GM19455 (cell line): ENCODE data around the gene NCKAP5.

ENCODE experiments used
- ATAC-seq: cut with Tn5 transposase; IDR thresholded peaks from one replicate; pipeline ENCODE4 v1.9.1; 2021; ENCODE audit not compliant: unreplicated experiment

The NCKAP5 gene

DNA sequence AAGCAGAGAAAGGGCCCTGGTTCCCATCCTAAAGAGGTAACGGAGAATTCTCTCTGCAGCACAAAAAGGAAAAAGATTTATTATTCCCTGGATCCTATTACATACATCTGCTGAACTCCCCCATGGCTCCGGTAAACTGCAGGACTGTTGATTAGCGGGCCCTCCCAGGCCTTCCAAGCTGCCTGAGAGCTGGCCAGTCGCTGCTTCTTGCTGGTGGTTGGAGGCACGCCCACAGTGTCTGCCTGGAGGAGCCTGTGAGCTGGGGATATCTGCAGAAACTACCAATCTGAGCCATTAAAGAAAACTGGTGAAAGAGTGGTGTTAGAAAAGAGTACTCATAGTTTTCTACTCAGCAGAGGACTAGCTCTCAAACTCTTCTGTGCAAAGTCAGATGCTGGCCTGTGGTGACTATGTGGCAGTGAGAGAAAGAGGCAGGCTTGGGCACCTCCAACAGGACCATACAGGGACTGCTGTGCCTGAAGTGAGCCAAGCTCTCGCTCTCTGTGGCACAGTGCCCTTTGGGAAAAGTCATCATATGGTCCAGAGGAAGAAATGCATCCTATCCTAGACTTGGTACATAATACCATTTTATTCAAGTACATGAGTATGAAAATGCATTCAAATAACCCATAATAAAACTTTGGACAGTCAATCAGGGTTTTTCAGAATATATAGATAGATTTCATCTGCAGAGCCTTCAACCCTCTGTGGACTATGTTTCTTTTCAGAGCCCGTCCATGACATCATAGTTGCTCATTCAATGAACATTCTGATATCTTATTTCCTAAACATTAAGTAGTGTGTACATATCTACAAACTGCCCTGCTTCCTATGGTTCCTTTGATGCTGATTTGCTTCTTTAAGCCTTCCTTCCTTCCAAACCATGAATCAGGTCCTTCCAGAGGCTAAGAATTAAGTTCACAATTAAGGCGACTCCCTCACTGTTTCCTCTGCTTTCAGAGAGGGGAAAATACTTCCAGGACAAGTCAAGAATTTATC lies 656.2 kb downstream of the NCKAP5 start:
- no peak for ATAC-seq

- no peak for ATAC-seq
Measured at GRCh38 chr2:132910432-132910831, 657.8 kb downstream of the NCKAP5 start.

DNA sequence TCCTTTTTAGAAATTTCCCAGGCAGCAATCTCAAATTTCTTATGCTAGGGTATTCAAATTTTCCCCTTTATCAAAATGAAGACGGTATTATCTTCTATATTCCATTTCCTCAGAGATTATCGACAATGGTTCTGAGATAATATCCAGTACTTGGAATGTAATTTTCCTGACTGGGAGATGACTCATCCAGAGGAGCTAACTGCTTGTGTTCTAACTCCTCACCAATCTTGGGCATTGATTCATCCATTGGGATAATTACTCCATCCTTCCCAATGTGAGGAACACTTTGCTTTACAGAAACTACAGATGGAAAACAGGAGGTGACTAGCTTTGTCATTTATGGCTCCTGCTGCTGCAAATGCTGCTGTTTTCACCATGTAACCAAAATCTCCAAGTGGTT lies 658.8 kb downstream of the NCKAP5 start:
- no peak for ATAC-seq

DNA sequence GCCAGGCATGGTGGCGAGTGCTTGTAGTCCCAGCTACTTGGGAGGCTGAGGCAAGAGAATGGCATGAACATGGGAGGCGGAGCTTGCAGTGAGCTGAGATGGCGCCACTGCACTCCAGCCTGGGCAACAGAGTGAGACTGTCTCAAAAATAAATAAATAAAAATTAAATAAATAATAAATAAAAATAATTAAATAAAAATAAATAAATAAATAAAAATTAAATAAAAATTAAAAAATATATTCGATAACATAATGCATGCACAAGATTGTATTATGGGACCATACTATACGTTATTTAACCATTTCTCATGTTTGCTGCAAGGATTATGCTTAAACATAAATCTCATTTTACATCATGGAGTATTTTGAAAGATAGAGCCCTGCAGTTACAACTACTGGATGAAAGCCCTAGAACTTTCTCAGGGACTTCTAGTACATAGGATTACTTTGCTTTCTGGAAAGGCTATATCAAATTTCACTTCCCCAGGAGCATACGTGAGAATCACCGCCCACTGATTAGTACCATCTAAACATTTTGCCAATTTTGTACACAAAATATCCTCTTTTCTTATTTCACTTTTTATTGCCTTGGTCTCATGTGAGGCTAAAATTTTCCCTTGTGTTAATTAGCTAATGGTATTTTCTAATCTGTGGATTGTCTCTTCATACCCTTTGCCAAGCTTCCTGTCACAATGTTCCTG lies 664.0 kb downstream of the NCKAP5 start:
- no peak for ATAC-seq

- no peak for ATAC-seq
Measured at GRCh38 chr2:132902626-132903025, 665.6 kb downstream of the NCKAP5 start.

GRCh38 chr2:132901661-132902060 lies 666.6 kb downstream of the NCKAP5 start:
- no peak for ATAC-seq

DNA sequence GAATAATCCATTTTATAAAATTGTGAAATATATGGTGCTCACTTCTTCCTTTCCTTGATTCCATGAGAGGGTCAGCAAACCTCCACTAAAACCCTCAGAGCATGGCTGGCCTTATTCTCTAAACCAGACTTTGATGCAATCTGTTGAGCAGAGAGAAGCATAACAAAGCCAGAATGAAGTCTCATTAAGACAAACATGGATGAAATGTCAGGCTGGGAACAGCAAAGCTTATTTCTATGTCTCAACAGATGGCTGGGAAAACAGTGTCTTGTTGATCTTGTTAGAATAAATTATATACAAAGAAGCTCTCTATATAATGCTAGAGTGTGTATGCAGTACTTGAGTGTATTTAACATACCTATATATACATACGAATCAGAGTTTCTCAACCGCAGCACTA lies 671.2 kb downstream of the NCKAP5 start:
- ATAC-seq = no peak

GRCh38 chr2:132896073-132896472 lies 672.2 kb downstream of the NCKAP5 start:
- ATAC-seq = no peak

GRCh38 chr2:132891498-132891897 lies 676.8 kb downstream of the NCKAP5 start:
- ATAC-seq = no peak

DNA sequence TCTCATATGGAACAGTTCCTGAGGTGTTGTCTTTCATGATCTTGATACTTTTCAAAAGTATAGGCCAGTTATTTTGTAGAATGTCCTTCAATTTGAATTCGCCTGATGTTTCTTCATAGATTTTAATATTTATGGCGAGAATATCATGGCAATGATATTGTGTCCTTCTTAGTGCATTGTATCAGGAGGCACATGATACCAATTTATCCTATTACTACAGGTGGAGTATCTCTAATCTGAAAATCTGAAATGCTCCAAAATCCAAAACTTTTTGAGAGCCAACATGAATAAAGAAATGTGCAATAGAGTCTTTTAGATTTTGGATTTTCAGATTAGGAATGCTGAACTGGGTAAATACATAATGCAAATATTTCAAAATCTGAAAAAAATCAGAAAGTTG lies 681.7 kb downstream of the NCKAP5 start:
- no peak for ATAC-seq

DNA sequence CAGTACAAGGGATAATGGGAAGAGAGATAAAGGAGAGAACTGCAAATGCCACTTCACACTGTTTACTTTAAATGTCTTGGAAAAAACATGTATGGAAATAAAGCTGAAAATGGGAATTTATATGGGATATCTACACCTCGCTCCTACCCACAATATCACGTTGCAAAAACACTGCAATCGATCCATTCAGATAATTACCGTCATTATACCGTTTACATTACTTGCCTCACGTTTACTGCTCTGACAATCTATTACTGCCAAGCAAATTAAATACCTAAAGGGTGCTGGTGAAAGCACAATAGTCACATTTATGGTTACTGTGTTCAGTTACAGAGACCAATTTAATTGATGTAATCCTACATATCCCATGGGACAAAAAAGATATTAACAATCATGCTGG lies 683.6 kb downstream of the NCKAP5 start:
- ATAC-seq = no peak

DNA sequence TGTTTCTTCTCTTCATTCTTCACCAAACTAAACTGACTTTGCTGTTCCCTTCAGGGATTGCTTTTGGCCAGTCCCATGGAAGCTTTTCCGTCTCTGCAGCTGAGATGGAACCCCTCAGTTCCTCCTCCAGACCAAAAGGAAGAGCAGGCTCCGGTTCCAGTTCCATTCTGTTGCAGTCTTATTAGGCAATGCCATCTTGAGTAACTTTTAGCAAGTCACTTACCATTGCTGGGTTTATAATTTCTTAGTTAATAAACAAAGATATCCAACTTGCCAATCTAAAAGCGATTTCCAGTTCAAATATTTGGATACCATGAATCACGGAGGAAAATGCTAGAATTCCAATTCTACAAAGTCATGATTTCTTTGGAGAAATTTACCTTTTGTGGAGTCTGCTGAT lies 684.0 kb downstream of the NCKAP5 start:
- ATAC-seq = no peak

GRCh38 chr2:132883430-132883829 lies 684.8 kb downstream of the NCKAP5 start:
- no peak for ATAC-seq

- ATAC-seq = no peak
Measured at GRCh38 chr2:132881546-132881945, 686.7 kb downstream of the NCKAP5 start.

DNA sequence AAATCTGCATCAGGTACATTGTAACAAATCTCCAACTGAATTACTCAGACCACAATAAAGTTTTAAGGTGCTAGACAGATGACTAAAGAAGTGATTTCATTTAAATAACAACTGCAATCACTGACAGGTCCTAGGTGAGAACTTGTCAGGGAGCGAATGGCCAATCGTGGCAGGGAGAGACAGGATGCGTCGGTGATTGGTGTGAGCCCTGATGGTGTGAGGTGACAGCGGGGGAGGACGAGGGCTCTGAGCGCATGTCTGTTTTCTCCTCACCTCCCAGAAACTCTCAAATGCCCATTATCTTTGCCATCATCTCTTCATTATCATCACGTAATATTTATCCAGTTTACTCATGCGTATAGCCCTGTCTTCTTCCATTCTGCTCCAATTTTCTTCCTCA lies 690.3 kb downstream of the NCKAP5 start:
- ATAC-seq = no peak

GRCh38 chr2:132876745-132877391 lies 691.4 kb downstream of the NCKAP5 start:
- ATAC-seq = no peak

DNA sequence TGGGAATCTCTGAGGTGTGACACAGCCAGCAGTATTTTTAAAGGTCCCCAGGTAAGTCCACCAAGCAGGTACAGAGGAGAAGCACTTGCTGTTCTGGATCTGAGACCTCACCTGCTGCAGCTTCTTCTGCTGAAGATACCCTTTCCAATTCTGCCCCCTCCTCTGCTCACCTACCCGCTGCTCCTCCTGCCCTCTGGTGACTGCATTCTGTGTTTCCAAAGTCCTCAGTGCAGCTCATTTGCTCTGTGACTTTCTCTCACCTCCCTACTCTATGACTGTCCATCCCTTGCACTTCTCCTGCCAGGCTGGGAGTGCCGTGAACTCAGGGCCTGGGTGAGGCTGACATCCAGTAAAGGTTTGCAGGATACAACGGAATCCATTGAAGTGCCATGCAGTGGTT lies 693.1 kb downstream of the NCKAP5 start:
- ATAC-seq = no peak

DNA sequence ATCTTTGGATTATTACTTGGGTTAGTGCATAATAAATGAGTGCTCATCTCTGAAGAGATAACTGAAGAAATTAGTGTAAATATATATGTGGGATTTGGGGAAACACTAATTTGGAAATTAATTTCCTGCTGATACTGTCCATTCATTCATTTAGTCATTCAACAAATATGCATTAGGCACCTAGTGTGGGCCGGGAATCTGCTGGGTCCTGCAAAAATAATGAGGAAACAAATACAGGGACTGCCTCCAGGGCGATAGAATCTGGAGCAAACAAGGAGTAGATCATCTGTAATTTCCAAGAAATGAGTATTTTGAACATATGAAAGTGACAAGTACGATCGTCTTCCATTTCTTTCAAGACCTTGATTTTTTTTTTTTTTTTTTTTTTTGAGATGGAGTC lies 694.5 kb downstream of the NCKAP5 start:
- no peak for ATAC-seq

GRCh38 chr2:132871831-132872230 lies 696.4 kb downstream of the NCKAP5 start:
- no peak for ATAC-seq

DNA sequence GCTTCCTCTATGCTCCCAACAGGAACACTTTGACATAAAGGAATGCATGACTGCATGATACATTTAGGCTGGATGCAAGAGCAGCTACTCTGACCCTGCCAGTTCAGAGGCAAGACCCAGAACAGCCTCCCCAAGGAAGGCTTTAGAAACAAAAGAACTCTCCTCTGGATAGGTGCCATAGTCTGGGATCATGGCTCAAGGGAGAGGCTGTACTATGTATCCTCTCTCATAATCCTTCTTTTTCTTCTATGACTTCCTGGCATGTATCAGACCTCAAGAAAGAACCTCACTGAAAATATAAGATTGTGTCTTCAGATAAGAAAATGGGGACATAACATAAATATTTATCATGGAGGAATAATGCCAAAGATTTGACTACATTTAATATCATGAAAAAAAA lies 704.3 kb downstream of the NCKAP5 start:
- ATAC-seq = no peak

- ATAC-seq = no peak
Measured at GRCh38 chr2:132860220-132860619, 708.0 kb downstream of the NCKAP5 start.

DNA sequence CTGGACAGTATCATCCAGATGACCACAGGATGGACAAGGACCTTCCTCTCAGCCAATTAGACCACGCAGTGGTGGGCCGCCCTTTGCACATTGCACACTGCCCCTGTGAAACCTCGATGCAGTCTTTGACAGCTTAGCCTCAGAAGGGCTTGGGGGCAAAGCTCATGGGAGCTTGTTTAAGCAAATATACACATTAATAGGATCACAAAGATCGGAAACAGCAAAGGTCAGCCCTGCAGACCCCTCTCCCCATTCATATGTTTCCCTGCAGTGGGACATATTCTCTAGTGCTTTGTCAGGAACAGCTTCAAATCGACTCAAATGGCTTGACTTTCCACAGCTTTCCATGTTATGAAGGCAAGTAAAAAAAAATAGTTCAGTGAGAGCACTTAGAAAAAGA lies 708.7 kb downstream of the NCKAP5 start:
- no peak for ATAC-seq
